IPS-11a (cell line): Measurements from ENCODE around the gene TTC38.
A peak's percentile ranks its signal among the peaks of the same experiment; 100 is the strongest.
"Not testable (repeated sequence)": the region's sequence is repeated elsewhere in the genome, so short reads cannot be mapped to it uniquely, and the experiment has no call there.

Source experiments
- H3K4me3 ChIP-seq: one replicate; pipeline ENCODE4 v1.5.1; 2013; ENCODE audit warnings: low read depth, low read length, control low read depth

Gene TTC38

GRCh38 chr22:46245511-46245910 is 22.3 kb upstream of the TTC38 start:
- H3K4me3 ChIP-seq: no peak overlapping the region

GRCh38 chr22:46246178-46246577 is 21.6 kb upstream of the TTC38 start:
- H3K4me3 ChIP-seq: no peak overlapping the region

GRCh38 chr22:46247443-46247975 is 20.3 kb upstream of the TTC38 start:
- no peak overlapping the region for H3K4me3 ChIP-seq

GRCh38 chr22:46250035-46250782 is 17.6 kb upstream of the TTC38 start, which contains the start of gene CDPF1:
Gene CDPF1 (minus strand): TSS chr22:46250293. CDS start chr22:46248284, 2,009 bp downstream.
- peak within 1 kb of the TSS; percentile 69 for H3K4me3 ChIP-seq

GRCh38 chr22:46250783-46251125 is 17.1 kb upstream of the TTC38 start:
- H3K4me3 ChIP-seq: peak overlapping the region; percentile 69

GRCh38 chr22:46251266-46251665 is 16.5 kb upstream of the TTC38 start:
- H3K4me3 ChIP-seq: no peak overlapping the region

- no peak overlapping the region for H3K4me3 ChIP-seq
Observed at GRCh38 chr22:46251816-46252380, 15.9 kb upstream of the TTC38 start.

GRCh38 chr22:46256358-46256958 is 11.3 kb upstream of the TTC38 start:
- no peak overlapping the region for H3K4me3 ChIP-seq

GRCh38 chr22:46259374-46259773 is 8.4 kb upstream of the TTC38 start:
- H3K4me3 ChIP-seq: no peak overlapping the region

- no peak overlapping the region for H3K4me3 ChIP-seq
Observed at GRCh38 chr22:46260038-46260437, 7.8 kb upstream of the TTC38 start.

GRCh38 chr22:46262449-46263215 is 5.2 kb upstream of the TTC38 start:
- H3K4me3 ChIP-seq: peak overlapping the region; percentile 17

GRCh38 chr22:46263216-46263590 is 4.6 kb upstream of the TTC38 start, which contains the start of gene PKDREJ:
Gene PKDREJ (minus strand): TSS chr22:46263343. CDS start chr22:46263322, 21 bp downstream.
- H3K4me3 ChIP-seq: peak within 1 kb of the TSS; percentile 17

- H3K4me3 ChIP-seq: not testable (repeated sequence)
Observed at GRCh38 chr22:46264520-46264919, 3.3 kb upstream of the TTC38 start.

- not testable (repeated sequence) for H3K4me3 ChIP-seq
Observed at GRCh38 chr22:46265627-46266026, 2.2 kb upstream of the TTC38 start.

GRCh38 chr22:46269564-46269963 is 1.8 kb downstream of the TTC38 start:
- no peak overlapping the region for H3K4me3 ChIP-seq

- H3K4me3 ChIP-seq: no peak overlapping the region
Observed at GRCh38 chr22:46272196-46272595, 4.4 kb downstream of the TTC38 start.

GRCh38 chr22:46272762-46273431 is 5.1 kb downstream of the TTC38 start:
- H3K4me3 ChIP-seq: no peak overlapping the region

- no peak overlapping the region for H3K4me3 ChIP-seq
Observed at GRCh38 chr22:46273432-46274148, 5.8 kb downstream of the TTC38 start.

GRCh38 chr22:46274381-46274780 is 6.6 kb downstream of the TTC38 start:
- no peak overlapping the region for H3K4me3 ChIP-seq
